CD1c-positive myeloid dendritic cell (primary cell): ENCODE measurements around the gene MAST3.

Experiments used
- DNase-seq: peaks from one replicate; pipeline ENCODE4 v3.0.0-alpha.2; 2016; ENCODE audit errors: extremely low spot score

MAST3 gene

GRCh38 chr19:18185538-18185937 lies 88.0 kb downstream of the MAST3 start:
- no peak for DNase-seq

GRCh38 chr19:18190278-18190677 lies 92.7 kb downstream of the MAST3 start:
- DNase-seq = no peak

GRCh38 chr19:18191640-18192062 lies 94.1 kb downstream of the MAST3 start:
- DNase-seq = no peak

- peak; percentile 99 for DNase-seq
These were observed 95.3 kb downstream of the MAST3 start, which contains the start of gene MPV17L2 for GRCh38 chr19:18192673-18193387. Gene MPV17L2 (plus strand): TSS chr19:18193218. CDS start chr19:18193282, 64 bp downstream.

GRCh38 chr19:18193388-18194180 lies 96.0 kb downstream of the MAST3 start:
- no peak for DNase-seq

- DNase-seq = no peak
These were observed 96.6 kb downstream of the MAST3 start for GRCh38 chr19:18194181-18194530.

- peak; percentile 51 for DNase-seq
These were observed 97.1 kb downstream of the MAST3 start for GRCh38 chr19:18194554-18195238.

- DNase-seq = no peak
These were observed 98.9 kb downstream of the MAST3 start for GRCh38 chr19:18196511-18196845.

GRCh38 chr19:18197306-18197705 lies 99.7 kb downstream of the MAST3 start:
- no peak for DNase-seq

- no peak for DNase-seq
These were observed 100.4 kb downstream of the MAST3 start for GRCh38 chr19:18197941-18198340.

GRCh38 chr19:18198374-18198773 lies 100.8 kb downstream of the MAST3 start:
- no peak for DNase-seq
